ENCODE data around the gene FAM124B.

FAM124B gene

GRCh38 chr2:224413381-224413780 lies 11.5 kb upstream of the FAM124B start:
- H3K27me3 ChIP-seq (ENCODE audit: insufficient read depth, poor library complexity, severe bottlenecking), result no peaks in the 10 kb centered on the region
- no peak overlapping the region for H3K4me3 ChIP-seq (replicated peaks; ENCODE audit: insufficient read depth, low read length)
- no peak overlapping the region for H3K27ac ChIP-seq (replicated peaks)
- TF ChIP-seq CTCF (IDR thresholded peaks at IDR 0.05; ENCODE audit: insufficient read depth, low read length) (no peak), REST (IDR thresholded peaks at IDR 0.05; ENCODE audit: insufficient replicate concordance, low read depth) (no peak), GABPA (IDR thresholded peaks at IDR 0.05; ENCODE audit: low read depth) (no peak), SPI1 (IDR thresholded peaks at IDR 0.05; ENCODE audit: borderline replicate concordance, low read depth) (no peak), POLR2AphosphoS5 (IDR thresholded peaks at IDR 0.05; ENCODE audit: low read depth) (no peak)
- no peak for DNase-seq (ENCODE audit: low read depth in 1 of 2, low spot score in 1 of 2)

- no peak overlapping the region for H3K4me3 ChIP-seq (replicated peaks; ENCODE audit: insufficient read depth, low read length)
Observed at GRCh38 chr2:224412141-224413015, 10.5 kb upstream of the FAM124B start.

More at GRCh38 chr2:224412141-224413015, 10.5 kb upstream of the FAM124B start:
- no peak overlapping the region for H3K27ac ChIP-seq (replicated peaks)
- no peak for DNase-seq (ENCODE audit: low read depth in 1 of 2, low spot score in 1 of 2)
- H3K27me3 ChIP-seq (ENCODE audit: insufficient read depth, poor library complexity, severe bottlenecking), result no peaks in the 10 kb centered on the region
- TF ChIP-seq CTCF (IDR thresholded peaks at IDR 0.05; ENCODE audit: insufficient read depth, low read length), result no peak
- no peak for TF ChIP-seq SPI1 (IDR thresholded peaks at IDR 0.05; ENCODE audit: borderline replicate concordance, low read depth)
- no peak for TF ChIP-seq GABPA (IDR thresholded peaks at IDR 0.05; ENCODE audit: low read depth)
- TF ChIP-seq POLR2AphosphoS5 (IDR thresholded peaks at IDR 0.05; ENCODE audit: low read depth), result no peak
- TF ChIP-seq REST (IDR thresholded peaks at IDR 0.05; ENCODE audit: insufficient replicate concordance, low read depth), result no peak

Data from HL-60 (cell line).